Smooth muscle cell (in vitro differentiated cells): ENCODE results near the gene NHSL1. TPM values are rescaled to one million over a fixed set of nuclear protein-coding genes. Genes with fewer than 3 reads are reported as not detected.

ENCODE experiments used
- DNase-seq: peaks from one replicate; lab custom pipeline; 2025; ENCODE audit not compliant: unreplicated experiment; lab: John Stamatoyannopoulos, UW
- H2AFZ ChIP-seq: fragments of 200-600 bp; sonication (generic); 2 replicates; pipeline ENCODE4 v1.6.0; 2016; ENCODE audit warnings: antibody characterized with exemption, low read depth, mild to moderate bottlenecking
- H3F3A ChIP-seq: fragments of 200-600 bp; sonication (generic); 2 replicates; pipeline ENCODE4 v1.6.0; 2017; ENCODE audit warnings: antibody characterized with exemption, low read depth
- H3K27ac ChIP-seq: fragments of 200-600 bp; sonication (generic); 2 replicates; pipeline ENCODE4 v1.5.1; 2016; ENCODE audit warnings: low read depth, mild to moderate bottlenecking
- H3K27me3 ChIP-seq: fragments of 200-600 bp; sonication (generic); 2 replicates; pipeline ENCODE4 v1.6.1; 2016; ENCODE audit warnings: low read depth, mild to moderate bottlenecking
- H3K36me3 ChIP-seq: fragments of 200-600 bp; sonication (generic); 2 replicates; pipeline ENCODE4 v1.5.1; 2016; ENCODE audit warnings: low read depth
- H3K4me1 ChIP-seq: fragments of 200-600 bp; sonication (generic); 2 replicates; pipeline ENCODE4 v1.5.1; 2016; ENCODE audit warnings: low read depth
- H3K4me2 ChIP-seq: fragments of 200-600 bp; sonication (generic); 2 replicates; pipeline ENCODE4 v1.6.0; 2016; ENCODE audit warnings: mild to moderate bottlenecking
- H3K4me3 ChIP-seq: fragments of 200-600 bp; sonication (generic); 2 replicates; pipeline ENCODE4 v1.5.1; 2016; ENCODE audit warnings: mild to moderate bottlenecking
- H3K79me2 ChIP-seq: fragments of 200-600 bp; sonication (generic); 2 replicates; pipeline ENCODE4 v1.6.0; 2016; ENCODE audit warnings: low read depth, mild to moderate bottlenecking
- H3K9ac ChIP-seq: fragments of 200-600 bp; sonication (generic); 2 replicates; pipeline ENCODE4 v1.6.0; 2016; ENCODE audit warnings: low read depth
- H3K9me3 ChIP-seq: fragments of 200-600 bp; sonication (generic); replicated peaks from 2 replicates; pipeline ENCODE4 v1.5.1; 2016; ENCODE audit warnings: low read depth
- H4K20me1 ChIP-seq: fragments of 200-600 bp; sonication (generic); 2 replicates; pipeline ENCODE4 v1.6.0; 2016; ENCODE audit warnings: low read depth
- WGBS: methylation state at CpG from one replicate; pipeline ENCODE4 v1.1.7; 2016; ENCODE audit warnings: low lambda C conversion rate; 5-methylcytosine and 5-hydroxymethylcytosine counted together
- polyA plus RNA-seq: library from polyadenylated mRNA; unstranded; fragments of >200 nt; fragmentation: Nextera tagmentation; extraction: Ambion mirVana; gene quantifications from 2 replicates; pipeline ENCODE4 v1.2.1, GENCODE V29; 2016
- total RNA-seq: library from RNA; depleted of rRNA; stranded (reverse); fragments of >200 nt; gene quantifications from 2 replicates; pipeline ENCODE4 v1.2.3, GENCODE V29; 2014
- TF ChIP-seq, protein P1 (sequence below): fragments of 200-600 bp; sonication (generic); IDR thresholded peaks from 2 replicates; pipeline ENCODE4 v1.5.1; 2017; ENCODE audit warnings: borderline replicate concordance, mild to moderate bottlenecking, antibody characterized with exemption; ENCODE audit not compliant: insufficient read depth, poor library complexity, severe bottlenecking

NHSL1 gene
- total and polyA plus RNA-seq, 2 experiments from 2014 or later = 6.6 to 7.2 TPM

DNA sequence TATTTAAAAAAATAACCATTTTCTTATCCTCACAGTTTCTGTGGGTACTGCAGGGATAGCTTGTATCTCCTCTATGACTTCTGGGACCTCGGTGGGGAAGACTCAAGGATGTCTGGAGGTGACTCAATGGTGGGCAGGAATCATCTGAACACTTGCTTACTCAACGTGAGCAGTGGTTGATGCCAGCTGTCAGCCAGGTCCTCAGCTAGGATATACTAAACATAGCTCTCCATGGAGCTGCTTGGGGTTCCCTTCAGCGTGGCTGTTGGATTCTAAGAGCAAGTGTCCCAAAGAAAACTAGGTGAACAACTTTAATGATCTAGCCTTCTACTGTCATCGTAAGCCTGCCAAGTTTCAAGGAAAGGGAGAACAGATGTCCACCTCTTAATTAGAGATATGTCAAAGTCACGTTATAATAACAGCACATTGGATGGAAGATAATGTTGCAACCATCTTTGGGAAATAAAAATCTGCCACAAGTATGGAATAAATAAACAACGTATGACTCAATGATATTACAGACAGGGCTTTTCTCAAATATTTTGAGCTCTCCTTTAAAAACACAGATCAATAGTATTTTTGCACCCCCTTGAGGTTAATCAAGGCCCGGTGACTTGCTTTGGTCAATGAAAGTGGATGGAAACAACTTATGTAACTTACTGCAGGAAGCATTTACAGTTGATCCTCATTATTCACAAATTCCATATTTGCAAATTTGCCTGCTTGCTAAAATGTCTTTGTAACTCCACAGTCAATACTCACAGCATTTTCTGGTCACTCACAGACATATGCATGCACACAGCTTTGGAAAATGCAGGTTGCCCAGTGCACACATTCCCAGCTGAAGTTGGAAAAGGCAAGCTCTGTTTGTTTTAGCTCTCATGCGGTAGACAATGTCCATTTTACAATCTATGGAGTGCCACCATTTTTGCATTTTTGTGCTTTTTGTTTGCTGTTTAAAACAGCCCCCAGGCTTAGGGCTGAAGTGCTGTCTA is 101.9 kb downstream of the NHSL1 start:
- Histone ChIP-seq H3K4me1 (no peaks in the 10 kb centered on the region), H3K27me3 (no peaks in the 10 kb centered on the region), H3K36me3 (no peaks in the 10 kb centered on the region), H3K79me2 (no peaks in the 10 kb centered on the region), H3K9ac (no peak overlapping the region), H3K27ac (no peak overlapping the region), H3K9me3 (no peaks in the 10 kb centered on the region), H3K4me3 (no peak overlapping the region), H3K4me2 (no peak overlapping the region), H3F3A (no peaks in the 10 kb centered on the region), H4K20me1 (no peaks in the 10 kb centered on the region), H2AFZ (no peak overlapping the region)
- no peak for DNase-seq
- WGBS = 89% methylated on average over 8 of the region's 8 CpGs
- TF ChIP-seq, protein P1, sequence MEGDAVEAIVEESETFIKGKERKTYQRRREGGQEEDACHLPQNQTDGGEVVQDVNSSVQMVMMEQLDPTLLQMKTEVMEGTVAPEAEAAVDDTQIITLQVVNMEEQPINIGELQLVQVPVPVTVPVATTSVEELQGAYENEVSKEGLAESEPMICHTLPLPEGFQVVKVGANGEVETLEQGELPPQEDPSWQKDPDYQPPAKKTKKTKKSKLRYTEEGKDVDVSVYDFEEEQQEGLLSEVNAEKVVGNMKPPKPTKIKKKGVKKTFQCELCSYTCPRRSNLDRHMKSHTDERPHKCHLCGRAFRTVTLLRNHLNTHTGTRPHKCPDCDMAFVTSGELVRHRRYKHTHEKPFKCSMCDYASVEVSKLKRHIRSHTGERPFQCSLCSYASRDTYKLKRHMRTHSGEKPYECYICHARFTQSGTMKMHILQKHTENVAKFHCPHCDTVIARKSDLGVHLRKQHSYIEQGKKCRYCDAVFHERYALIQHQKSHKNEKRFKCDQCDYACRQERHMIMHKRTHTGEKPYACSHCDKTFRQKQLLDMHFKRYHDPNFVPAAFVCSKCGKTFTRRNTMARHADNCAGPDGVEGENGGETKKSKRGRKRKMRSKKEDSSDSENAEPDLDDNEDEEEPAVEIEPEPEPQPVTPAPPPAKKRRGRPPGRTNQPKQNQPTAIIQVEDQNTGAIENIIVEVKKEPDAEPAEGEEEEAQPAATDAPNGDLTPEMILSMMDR = no peak

DNA sequence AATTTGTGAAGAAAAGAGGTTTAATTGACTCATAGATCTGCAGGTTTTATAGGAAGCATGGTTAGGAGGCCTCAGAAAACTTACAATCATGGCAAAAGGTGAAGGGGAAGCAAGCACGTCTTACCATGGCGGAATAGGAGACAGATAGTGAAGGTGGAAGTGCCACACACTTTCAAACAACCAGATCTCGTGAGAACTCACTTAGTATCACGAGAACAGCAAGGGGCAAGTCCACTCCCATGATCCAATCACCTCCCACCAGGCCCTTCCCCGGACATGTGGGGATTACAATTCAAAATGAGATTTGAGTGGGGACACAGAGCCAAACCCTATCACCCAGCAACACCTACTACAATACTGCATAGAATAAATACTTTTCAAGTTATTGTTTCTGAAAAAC is 102.6 kb downstream of the NHSL1 start:
- no peaks in the 10 kb centered on the region for H3K27me3 ChIP-seq
- no peak overlapping the region for H3K27ac ChIP-seq
- H3K4me3 ChIP-seq = no peak overlapping the region
- no peaks in the 10 kb centered on the region for H3F3A ChIP-seq
- H4K20me1 ChIP-seq = no peaks in the 10 kb centered on the region
- no peak for DNase-seq
- no peak overlapping the region for H2AFZ ChIP-seq
- H3K9ac ChIP-seq = no peak overlapping the region
- TF ChIP-seq, protein P1 = no peak
- WGBS = 94% methylated on average over 5 of the region's 5 CpGs
- H3K4me2 ChIP-seq = no peak overlapping the region
- H3K79me2 ChIP-seq = no peaks in the 10 kb centered on the region
- H3K36me3 ChIP-seq = no peaks in the 10 kb centered on the region
- no peaks in the 10 kb centered on the region for H3K9me3 ChIP-seq
- no peaks in the 10 kb centered on the region for H3K4me1 ChIP-seq

DNA sequence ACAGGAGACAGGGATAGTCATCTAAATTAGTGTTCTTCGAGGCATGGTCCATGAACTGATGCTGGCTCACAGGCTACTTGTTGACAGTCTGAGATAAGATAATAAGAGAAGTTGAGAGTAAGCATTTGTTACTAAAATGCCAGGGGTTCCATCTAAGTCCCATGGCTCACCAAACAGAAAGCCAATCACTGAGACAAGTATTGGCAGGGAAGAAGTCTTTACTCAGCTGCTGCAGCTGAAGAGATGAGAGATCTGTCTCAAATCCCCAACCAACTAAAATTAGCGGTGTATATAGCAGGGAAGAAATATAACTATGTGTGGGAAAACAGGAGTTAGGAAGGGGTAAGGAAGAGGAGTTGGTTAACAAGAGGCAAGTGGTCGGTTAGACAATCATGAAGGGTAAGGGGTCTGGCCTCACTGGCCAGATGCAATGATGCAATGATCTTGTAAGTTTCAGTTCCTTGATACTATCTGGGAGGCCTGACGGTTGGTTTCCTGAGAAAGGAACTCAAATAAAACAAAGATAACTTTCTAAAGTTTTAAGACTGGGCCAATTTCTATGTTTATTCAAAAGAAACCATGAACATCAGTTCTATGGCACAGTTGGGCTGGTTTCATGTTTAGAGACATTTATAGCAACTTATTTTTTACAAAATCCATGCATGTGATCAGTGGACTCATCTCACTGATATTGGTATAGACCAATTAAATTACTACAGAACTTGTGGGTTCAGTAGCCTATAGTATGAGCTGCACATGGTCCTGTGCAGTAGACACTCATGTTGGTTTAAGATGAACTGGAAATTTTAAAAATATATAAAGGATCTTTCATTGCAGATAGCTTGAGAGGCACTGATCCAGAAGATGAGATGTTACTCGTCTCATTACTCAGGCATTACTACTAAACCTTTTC is 105.2 kb downstream of the NHSL1 start:
- Histone ChIP-seq H2AFZ (no peak overlapping the region), H3K9ac (no peak overlapping the region), H3K27me3 (no peaks in the 10 kb centered on the region), H3K79me2 (no peaks in the 10 kb centered on the region), H3K36me3 (no peaks in the 10 kb centered on the region), H3K4me1 (no peaks in the 10 kb centered on the region), H4K20me1 (no peaks in the 10 kb centered on the region), H3K27ac (no peak overlapping the region), H3K9me3 (no peaks in the 10 kb centered on the region), H3K4me2 (no peak overlapping the region), H3K4me3 (no peak overlapping the region), H3F3A (no peaks in the 10 kb centered on the region)
- DNase-seq = no peak
- TF ChIP-seq, protein P1 = no peak
- 47% methylated on average over 5 of the region's 5 CpGs for WGBS
